Lung (tissue), 12 donors: Measurements from ENCODE around the gene SLC25A45. TPM values are rescaled to one million over a fixed set of nuclear protein-coding genes. Genes with fewer than 3 reads are reported as not detected.

Experiments used
- ATAC-seq: fragments of 200-7000 bp; cut with Tn5 transposase; one replicate; pipeline ENCODE4 v1.9.1; 2020; ENCODE audit warnings: moderate number of reproducible peaks; ENCODE audit not compliant: insufficient read depth, low FRiP score
- DNase-seq, 3 donors: peaks; one replicate each; pipeline ENCODE4 v3.0.0-alpha.2; 2013 to 2017
- H3K27ac ChIP-seq, 2 donors: one replicate each; pipeline ENCODE4 v1.5.1; 2013; ENCODE audit warnings: mild to moderate bottlenecking in 2 of 2, moderate library complexity in 2 of 2, control low read depth in 1 of 2, inconsistent platforms in 1 of 2, low read depth in 1 of 2, low read length in 1 of 2
- H3K27me3 ChIP-seq, 3 donors: one replicate each; pipeline ENCODE4 v1.5.1; 2013; ENCODE audit warnings: low read length in 2 of 3; ENCODE audit not compliant: control insufficient read depth in 3 of 3, insufficient read depth in 3 of 3
- H3K36me3 ChIP-seq, 4 donors: one replicate each; pipeline ENCODE4 v1.5.1; 2013; ENCODE audit warnings: low read length in 4 of 4, mild to moderate bottlenecking in 1 of 4, moderate library complexity in 1 of 4; ENCODE audit not compliant: control insufficient read depth in 4 of 4, insufficient read depth in 4 of 4
- H3K4me1 ChIP-seq, 5 donors: one replicate each; pipeline ENCODE4 v1.5.1; 2013; ENCODE audit warnings: low read length in 5 of 5, mild to moderate bottlenecking in 2 of 5, moderate library complexity in 1 of 5; ENCODE audit not compliant: control insufficient read depth in 5 of 5, insufficient read depth in 5 of 5
- H3K4me3 ChIP-seq: one replicate; pipeline ENCODE4 v1.5.1; 2013; ENCODE audit warnings: mild to moderate bottlenecking, control low read depth, moderate library complexity
- H3K9ac ChIP-seq, 2 donors: one replicate each; pipeline ENCODE4 v1.5.1; 2013; ENCODE audit warnings: low read length in 2 of 2, control low read depth in 1 of 2; ENCODE audit not compliant: insufficient read depth in 1 of 2
- H3K9me3 ChIP-seq, 4 donors: one replicate each; pipeline ENCODE4 v1.5.1; 2013; ENCODE audit warnings: low read length in 3 of 4, mild to moderate bottlenecking in 1 of 4, moderate library complexity in 1 of 4; ENCODE audit not compliant: control insufficient read depth in 4 of 4, insufficient read depth in 3 of 4
- CTCF ChIP-seq: IDR thresholded peaks from 2 replicates; pipeline ENCODE4 v1.5.1; 2012; ENCODE audit warnings: mild to moderate bottlenecking; ENCODE audit errors: control extremely low read depth, extremely low read depth
- WGBS, 2 donors: extraction: QIAGEN DNeasy Blood & Tissue Kit; methylation state at CpG; one replicate each; pipeline ENCODE4 v1.1.7; 2013; 5-methylcytosine and 5-hydroxymethylcytosine counted together
- polyA plus RNA-seq, 2 donors: library from polyadenylated mRNA; stranded (reverse); fragments of 200-250 nt; gene quantifications; one replicate each; pipeline ENCODE4 v1.2.1, GENCODE V29; 2013
- total RNA-seq, 2 donors: library from RNA; depleted of rRNA in 1 of 2; stranded (reverse); fragments of >200 nt in 1 of 2; gene quantifications; one replicate each; pipeline ENCODE4 v1.2.1, GENCODE V29; 2014 to 2021
- donor health status: control.
- donor health status: control.
- donor health status: Bipolar disorder and iron deficiency.
- donor health status: healthy.
- donor health status: DM: yes; HTN: yes; CAD: no.

The SLC25A45 gene
- total and polyA plus RNA-seq, 4 donors, result 5.5 to 15.6 (median 8.1) TPM

DNA sequence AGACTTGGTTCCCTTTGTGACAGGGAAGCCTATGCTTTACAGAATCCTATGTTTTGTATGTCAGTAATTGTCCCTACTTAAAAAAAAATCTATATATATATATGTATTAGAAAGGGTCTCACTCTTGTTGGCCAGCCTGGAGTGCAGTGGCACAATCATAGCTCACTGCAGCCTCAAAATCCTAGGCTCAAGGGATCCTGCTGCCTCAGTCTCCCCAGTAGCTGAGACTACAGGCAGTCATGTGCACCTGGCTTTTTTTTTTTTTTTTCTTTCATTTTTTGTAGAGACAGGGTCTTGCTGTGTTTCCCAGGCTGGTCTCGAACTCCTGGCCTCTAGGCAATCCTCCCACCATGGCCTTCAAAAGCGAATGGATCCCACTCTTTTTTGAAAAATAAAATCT is 38.1 kb upstream of the SLC25A45 start:
- Histone ChIP-seq H3K27me3 (no peaks in the 10 kb centered on the region), H3K36me3 (no peaks in the 10 kb centered on the region), H3K9me3 (no peaks in the 10 kb centered on the region), H3K4me1 (peaks cover 0 to 89% (median 43%) of the 10 kb centered on the region in 5 donors), H3K4me3 (no peak overlapping the region), H3K27ac (peak overlapping the region; percentile 98 to 100), H3K9ac (peak overlapping the region in 1 of 2 donors; percentile 95)
- WGBS, 2 donors, result 72 to 81% methylated on average over 2 of the region's 2 CpGs
- DNase-seq (no peak), ATAC-seq (no peak)
- no peak for TF ChIP-seq CTCF

GRCh38 chr11:65419772-65420481 is 37.5 kb upstream of the SLC25A45 start:
- H3K27me3 ChIP-seq, result no peaks in the 10 kb centered on the region
- H3K9me3 ChIP-seq, result no peaks in the 10 kb centered on the region
- peak; percentile 93 to 96 (median 94) for DNase-seq
- peaks cover 0 to 83% (median 38%) of the 10 kb centered on the region in 5 donors for H3K4me1 ChIP-seq
- WGBS, 2 donors, result 0 to 1% methylated on average over 6 of the region's 6 CpGs
- H3K9ac ChIP-seq, result peak overlapping the region; percentile 53 to 95
- H3K36me3 ChIP-seq, result no peaks in the 10 kb centered on the region
- ATAC-seq, result peak; percentile 1
- H3K27ac ChIP-seq, result peak overlapping the region; percentile 98 to 100
- no peak for TF ChIP-seq CTCF
- H3K4me3 ChIP-seq, result no peak overlapping the region

GRCh38 chr11:65419460-65419771 is 37.0 kb upstream of the SLC25A45 start:
- no peak for DNase-seq

More at GRCh38 chr11:65419460-65419771, 37.0 kb upstream of the SLC25A45 start:
- 15 to 21% methylated on average over 7 of the region's 7 CpGs for WGBS, 2 donors
- Histone ChIP-seq H3K27ac (peak overlapping the region; percentile 98 to 100), H3K9ac (peak overlapping the region; percentile 53 to 95), H3K4me3 (no peak overlapping the region), H3K27me3 (no peaks in the 10 kb centered on the region), H3K9me3 (no peaks in the 10 kb centered on the region), H3K36me3 (no peaks in the 10 kb centered on the region), H3K4me1 (peaks cover 0 to 78% (median 38%) of the 10 kb centered on the region in 5 donors)
- no peak for TF ChIP-seq CTCF
- ATAC-seq, result no peak
